Activated T-helper 1 cell treated with anti-CD3 and anti-CD28 coated beads, Interleukin-2, amount 50 U/mL, for 16 hours (primary cell): ENCODE results near the gene N4BP2L1.

Experiments
- DNase-seq, 2 donors: peaks; one replicate each; pipeline ENCODE4 v3.0.0-alpha.2; 2020; ENCODE audit warnings: low read depth in 1 of 2, low spot score in 1 of 2

Gene N4BP2L1

GRCh38 chr13:32427852-32428580 is at the start of gene N4BP2L1:
N4BP2L1 (minus strand) TSS chr13:32428130; CDS start chr13:32428082, 48 bp downstream.
- DNase-seq, result peak; percentile 48 to 71

- no peak for DNase-seq
Measured at GRCh38 chr13:32476892-32477291, 49.0 kb upstream of the N4BP2L1 start.

GRCh38 chr13:32476021-32476731 is 48.2 kb upstream of the N4BP2L1 start:
- no peak for DNase-seq

DNA sequence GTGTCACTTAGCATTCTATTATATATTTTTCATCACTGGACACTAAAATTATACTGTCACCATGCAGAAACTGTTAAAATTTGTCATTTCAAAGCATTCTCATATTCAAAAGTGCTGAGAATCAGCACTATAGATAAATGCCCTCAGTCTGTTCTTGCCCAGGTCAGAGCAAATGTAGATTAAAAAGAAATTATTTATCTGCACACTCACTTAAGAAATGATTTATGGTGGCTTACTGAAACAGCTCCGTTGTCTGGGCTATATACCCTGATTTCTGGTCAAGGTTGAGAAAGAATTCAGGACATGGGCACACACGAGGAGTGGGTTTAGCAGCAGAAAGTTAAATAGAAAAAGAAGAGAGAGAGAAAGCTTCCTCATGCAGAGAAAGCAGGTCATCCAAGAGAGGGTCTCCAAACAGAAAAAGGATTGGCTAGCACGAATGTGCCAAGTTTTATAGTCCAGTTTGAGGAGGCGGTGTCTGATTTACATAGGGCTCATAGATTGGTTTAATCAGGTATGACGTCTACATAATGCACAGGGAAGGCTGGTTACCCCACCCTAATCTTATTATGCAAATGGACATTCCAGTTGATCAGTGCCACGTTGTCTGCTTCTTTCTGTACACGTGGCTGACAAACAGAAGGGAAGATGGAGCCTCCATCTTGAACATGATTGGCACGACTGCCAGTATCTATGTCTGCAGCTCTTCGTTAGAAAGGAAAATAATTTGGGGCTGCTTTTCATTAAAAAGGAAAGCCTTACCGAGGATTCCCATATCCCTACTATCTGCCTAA is 47.3 kb upstream of the N4BP2L1 start:
- no peak for DNase-seq

- no peak for DNase-seq
Measured at GRCh38 chr13:32473650-32474049, 45.7 kb upstream of the N4BP2L1 start.

DNA sequence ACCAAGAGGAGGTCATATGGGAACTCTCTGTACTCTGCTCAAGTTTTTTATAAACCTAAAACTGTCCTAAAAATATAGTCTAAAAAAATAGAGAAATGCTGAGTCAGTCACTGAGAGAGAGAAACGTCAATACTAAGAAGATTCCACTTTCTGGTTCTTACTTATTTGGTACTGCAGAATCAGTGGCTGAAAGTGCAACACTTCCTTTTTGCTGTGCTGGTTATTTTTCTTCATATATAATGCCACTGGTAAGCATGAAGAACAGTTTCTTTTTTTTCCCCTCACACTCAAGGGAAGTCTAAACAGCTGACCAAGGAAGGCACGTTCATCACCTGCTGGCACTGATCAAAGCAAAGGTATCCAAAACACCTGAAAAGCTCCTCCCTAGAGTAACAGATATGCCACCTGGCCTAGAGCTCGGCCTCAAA is 44.3 kb upstream of the N4BP2L1 start:
- no peak for DNase-seq

GRCh38 chr13:32471187-32471922 is 43.4 kb upstream of the N4BP2L1 start:
- DNase-seq, result no peak

DNA sequence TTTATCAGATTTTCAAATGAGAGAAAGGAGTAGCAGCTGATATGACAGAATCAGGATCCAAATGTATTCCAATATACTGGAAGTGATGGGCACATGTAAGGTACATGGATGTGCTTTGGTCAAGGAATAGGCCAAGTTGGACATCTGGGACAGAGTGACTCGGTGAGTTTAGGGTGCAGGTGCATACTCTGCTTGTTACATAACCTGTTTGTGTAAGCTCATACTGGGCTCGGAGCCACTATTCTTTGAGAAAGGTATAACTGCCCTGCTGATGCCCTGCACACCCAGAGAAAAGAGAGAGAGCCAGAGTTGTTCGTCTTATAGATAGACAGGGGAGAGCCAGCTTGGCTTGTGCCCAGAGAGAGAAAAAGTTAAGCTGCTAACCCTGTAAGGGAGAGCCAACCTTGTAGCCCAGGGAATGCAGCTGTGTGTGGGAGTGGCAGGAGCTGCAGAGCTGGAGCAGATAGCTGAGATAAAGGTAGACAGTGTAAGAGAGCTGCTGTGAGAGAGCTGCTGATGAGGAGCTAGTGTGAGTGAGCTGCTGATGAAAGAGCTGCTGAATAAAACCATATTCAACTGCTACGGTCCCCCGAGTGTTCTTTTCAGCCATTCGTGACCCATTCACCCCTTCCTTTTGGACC is 40.7 kb upstream of the N4BP2L1 start:
- no peak for DNase-seq

GRCh38 chr13:32456591-32456990 is 28.7 kb upstream of the N4BP2L1 start:
- DNase-seq, result no peak

GRCh38 chr13:32455594-32455903 is 27.6 kb upstream of the N4BP2L1 start:
- no peak for DNase-seq

DNA sequence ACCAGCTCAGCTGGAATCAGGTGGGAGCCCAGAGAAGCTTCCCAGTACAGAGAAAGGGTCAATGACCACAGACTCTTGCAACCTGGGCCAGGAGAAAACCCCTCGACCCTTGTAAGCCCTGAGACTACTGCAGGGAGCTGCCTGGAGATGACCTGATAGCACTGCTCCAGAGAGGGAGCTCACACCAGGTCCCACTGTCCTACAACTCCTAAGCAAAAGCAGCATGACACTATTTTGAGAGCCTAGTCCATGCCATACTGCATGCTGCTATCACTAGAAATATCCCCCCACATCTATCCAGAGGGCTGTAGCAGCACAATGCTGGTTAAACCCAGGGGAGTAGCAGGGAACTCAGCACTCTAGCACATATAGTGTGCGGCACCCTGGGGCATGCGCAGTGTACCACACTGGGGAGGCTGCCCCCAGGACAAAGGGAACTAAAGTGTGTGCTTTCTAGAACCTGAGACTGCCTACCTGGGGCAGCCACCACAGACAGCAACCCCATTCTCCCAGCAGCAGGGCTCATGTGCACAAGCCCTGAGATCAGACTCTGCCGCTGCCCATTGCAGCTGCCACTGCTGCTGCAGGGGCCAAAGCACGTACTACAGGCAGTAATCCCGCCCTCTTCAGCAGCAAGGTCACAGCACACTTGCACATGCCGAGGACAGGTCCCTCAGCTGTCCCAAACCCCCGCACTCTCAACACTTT is 27.1 kb upstream of the N4BP2L1 start:
- DNase-seq, result no peak

DNA sequence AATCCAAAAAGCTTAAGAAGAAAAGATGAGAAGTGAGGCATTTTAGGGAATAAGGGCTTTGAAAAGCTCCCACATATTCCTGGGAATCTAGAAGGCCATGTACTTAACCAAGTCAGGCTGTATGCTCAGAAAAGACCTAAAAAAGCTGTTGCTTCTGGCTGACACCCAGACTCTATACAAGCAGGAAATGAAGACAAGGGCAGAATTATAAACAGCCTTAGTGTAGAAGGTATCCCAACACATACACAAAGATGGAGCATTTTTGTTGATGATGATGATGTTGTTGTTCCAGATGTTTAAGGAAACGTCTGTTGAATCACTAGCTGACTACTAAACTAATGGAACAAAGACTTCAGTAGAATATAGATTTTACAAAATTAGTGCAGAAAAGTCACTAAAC is 26.1 kb upstream of the N4BP2L1 start:
- DNase-seq, result no peak

GRCh38 chr13:32448972-32449371 is 21.0 kb upstream of the N4BP2L1 start:
- DNase-seq, result no peak

DNA sequence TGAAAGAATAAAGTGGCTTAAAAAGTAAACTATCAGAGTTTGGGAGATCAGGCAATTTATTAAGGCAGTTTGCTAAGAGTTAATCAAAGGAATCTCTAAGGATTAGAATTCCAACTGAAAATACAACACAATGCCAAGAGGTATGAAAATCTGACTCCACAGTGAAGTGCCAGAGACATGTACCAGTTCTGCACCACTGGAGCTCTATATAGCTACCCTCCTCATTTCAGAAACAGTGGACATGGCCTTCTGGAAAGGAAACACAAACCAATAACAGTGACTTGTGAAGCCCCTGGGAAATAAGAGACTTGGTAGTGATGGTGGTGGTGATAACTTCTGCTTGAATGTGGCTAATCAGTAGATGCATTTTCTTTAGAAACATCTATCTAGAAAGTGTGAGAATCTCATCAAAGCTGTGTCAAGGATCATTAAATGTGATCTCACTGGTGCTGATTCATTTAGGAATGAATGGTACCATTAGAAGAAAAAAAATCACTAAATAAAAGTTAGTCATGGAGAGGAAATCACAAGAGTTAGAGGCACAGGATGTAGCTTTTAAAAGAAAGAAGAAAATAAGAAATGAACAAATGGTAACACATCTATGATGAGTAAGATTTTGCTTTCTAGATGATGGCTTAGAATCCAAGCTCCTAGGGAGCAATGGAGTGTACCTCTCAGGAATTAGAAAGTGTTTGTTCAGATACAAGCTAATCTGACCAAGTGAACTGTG is 20.1 kb upstream of the N4BP2L1 start:
- DNase-seq, result no peak

GRCh38 chr13:32446773-32447465 is 19.0 kb upstream of the N4BP2L1 start:
- no peak for DNase-seq

GRCh38 chr13:32446220-32446619 is 18.3 kb upstream of the N4BP2L1 start:
- no peak for DNase-seq

GRCh38 chr13:32445461-32445860 is 17.5 kb upstream of the N4BP2L1 start:
- no peak for DNase-seq

GRCh38 chr13:32443111-32443510 is 15.2 kb upstream of the N4BP2L1 start:
- no peak for DNase-seq

DNA sequence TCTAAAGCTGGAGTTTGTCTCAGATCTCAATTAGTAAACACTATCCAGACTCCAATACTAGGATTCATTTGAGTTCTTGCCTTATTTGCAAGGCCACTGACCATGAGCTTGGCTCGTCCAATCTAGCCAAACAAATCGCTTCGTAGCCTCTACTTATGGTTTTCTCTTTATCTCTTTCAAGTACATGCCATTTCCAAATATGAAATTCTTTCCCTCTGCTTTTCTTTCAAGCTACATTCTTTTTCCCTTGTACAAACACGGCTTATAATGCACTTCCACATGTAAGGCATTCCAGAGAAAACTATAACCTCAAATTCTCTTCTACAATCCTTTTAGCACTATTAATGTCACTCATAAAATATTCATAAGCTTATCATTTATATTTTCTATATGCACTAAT is 10.9 kb upstream of the N4BP2L1 start:
- DNase-seq, result no peak
